Transverse colon (tissue), 4 donors: ENCODE results near the gene XXYLT1. TPM values are rescaled to one million over a fixed set of nuclear protein-coding genes. Genes with fewer than 3 reads are reported as not detected.
A peak's percentile ranks its signal among the peaks of the same experiment; 100 is the strongest.

Experiments
- DNase-seq: peaks from one replicate; pipeline ENCODE4 v3.0.0-alpha.2; 2019
- H3K27ac ChIP-seq, 4 donors: fragments of 200-600 bp; sonication (generic); 2 replicates each; pipeline ENCODE4 v1.5.1; 2016 to 2018; ENCODE audit warnings: inconsistent platforms in 4 of 4
- H3K27me3 ChIP-seq: fragments of 200-600 bp; sonication (generic); 2 replicates; pipeline ENCODE4 v1.5.1; 2017; ENCODE audit warnings: inconsistent platforms
- H3K36me3 ChIP-seq, 4 donors: fragments of 200-600 bp; sonication (generic); 2 replicates each; pipeline ENCODE4 v1.5.1; 2017 to 2019; ENCODE audit warnings: inconsistent platforms in 4 of 4
- H3K4me1 ChIP-seq, 4 donors: fragments of 200-600 bp; sonication (generic); 2 replicates each; pipeline ENCODE4 v1.5.1; 2017 to 2020; ENCODE audit warnings: inconsistent platforms in 4 of 4
- H3K4me3 ChIP-seq, 4 donors: fragments of 200-600 bp; sonication (generic); 1 replicate in 1 of 4; 2 replicates in 3 of 4; pipeline versions ENCODE4 v1.5.1 to v1.6.1; 2017 to 2019; ENCODE audit warnings: inconsistent platforms in 4 of 4
- H3K9me3 ChIP-seq, 2 donors: fragments of 200-600 bp; sonication (generic); 2 replicates each; pipeline ENCODE4 v1.5.1; 2017 to 2019; ENCODE audit warnings: inconsistent platforms in 2 of 2
- CTCF ChIP-seq, 5 experiments: fragments of 200-600 bp in 3 of 5; fragments of 450-650 bp in 2 of 5; sonication (generic) in 3 of 5; IDR thresholded peaks; 1 replicate in 2 of 5; 2 replicates in 3 of 5; pipeline ENCODE4 v1.5.1; 2016 to 2017; ENCODE audit warnings: antibody characterized with exemption in 5 of 5, inconsistent platforms in 3 of 5, mild to moderate bottlenecking in 2 of 5, moderate library complexity in 1 of 5
- EP300 ChIP-seq: sonication (generic); formaldehyde crosslinking; IDR thresholded peaks from one replicate; pipeline ENCODE4 v1.6.1; 2017; ENCODE audit warnings: antibody characterized with exemption, low read depth
- POLR2A ChIP-seq: fragments of 450-650 bp; IDR thresholded peaks from one replicate; pipeline ENCODE4 v1.6.1; 2016; ENCODE audit warnings: antibody characterized with exemption, mild to moderate bottlenecking, moderate library complexity
- POLR2AphosphoS5 ChIP-seq, 3 donors: sonication (generic); formaldehyde crosslinking; IDR thresholded peaks; one replicate each; pipeline ENCODE4 v1.6.1; 2016; ENCODE audit warnings: antibody characterized with exemption in 3 of 3
- WGBS, 2 donors: methylation state at CpG; one replicate each; pipeline ENCODE4 v1.1.5; 2018; ENCODE audit warnings: low coverage in 1 of 2; 5-methylcytosine and 5-hydroxymethylcytosine counted together
- in situ Hi-C, 4 donors: fragments of 200-750 bp; cut with MboI; loops; one replicate each; pipeline versions ENCODE4 v1.15.0 to v1.15.1; 2017; ENCODE audit warnings: low sequenced_read_pairs in 3 of 4, low pct_ligation_motif_present in 1 of 4, low pct_unique_long_range_greater_than_20kb in 1 of 4
- intact Hi-C: fragments of 100-400 bp; cut with DNase I; formaldehyde crosslinking; loops from one replicate; pipeline ENCODE4 v1.15.1; 2023; ENCODE audit warnings: low total_unique reads
- total RNA-seq, 4 donors: library from RNA; depleted of rRNA; stranded (reverse); fragments of >200 nt; gene quantifications; one replicate each; pipeline ENCODE4 v1.1.0, GENCODE V29; 2016

The XXYLT1 gene
- total RNA-seq, 4 donors from 2014 or later: 3.0 to 10.0 (median 5.9) TPM

- intact Hi-C loops: loop anchor here (1.0 to 10.0 kb wide), 3 partner anchors 16 to 99 kb away; no protein-coding TSS in a partner anchor
Measured at GRCh38 chr3:195155570-195156241, 115.3 kb downstream of the XXYLT1 start.

GRCh38 chr3:195154793-195155535 lies 116.0 kb downstream of the XXYLT1 start:
- Histone ChIP-seq H3K27ac (peak overlapping the region; percentile 80 to 89 (median 85)), H3K36me3 (no peaks in the 10 kb centered on the region), H3K4me3 (peak overlapping the region in 1 of 4 donors; percentile 3), H3K9me3 (no peaks in the 10 kb centered on the region), H3K27me3 (no peaks in the 10 kb centered on the region), H3K4me1 (peaks cover 44 to 72% (median 52%) of the 10 kb centered on the region in 4 donors)
- in situ Hi-C loops: no loop called here
- intact Hi-C loops: loop anchor here (2.0 to 10.0 kb wide), 2 partner anchors 72 to 100 kb away; no protein-coding TSS in a partner anchor
- TF ChIP-seq EP300 (no peak), POLR2AphosphoS5 (IDR thresholded peaks at IDR 0.05) (peak; percentile 40 to 75 (median 40))
- WGBS, 2 donors: 0 to 16% methylated on average over 1 to 16 of the region's 16 CpGs
- peak; percentile 82 for DNase-seq

More at GRCh38 chr3:195155570-195156241, 115.3 kb downstream of the XXYLT1 start:
- no peaks in the 10 kb centered on the region for H3K9me3 ChIP-seq
- peaks cover 52 to 74% (median 53%) of the 10 kb centered on the region in 4 donors for H3K4me1 ChIP-seq
- no peaks in the 10 kb centered on the region for H3K27me3 ChIP-seq
- peak overlapping the region; percentile 80 to 89 (median 85) for H3K27ac ChIP-seq
- 64 to 78% methylated on average over 10 to 17 of the region's 17 CpGs for WGBS, 2 donors
- in situ Hi-C loops: no loop called here
- no peaks in the 10 kb centered on the region for H3K36me3 ChIP-seq
- TF ChIP-seq CTCF (IDR thresholded peaks at IDR 0.05): no peak
- TF ChIP-seq EP300: no peak
- TF ChIP-seq POLR2A: no peak
- H3K4me3 ChIP-seq: peak overlapping the region in 1 of 4 donors; percentile 3
- DNase-seq: no peak

GRCh38 chr3:195154111-195154791 lies 116.7 kb downstream of the XXYLT1 start:
- no peak overlapping the region for H3K4me3 ChIP-seq
- intact Hi-C loops: loop anchor here (2.0 to 10.0 kb wide), 2 partner anchors 73 to 101 kb away; no protein-coding TSS in a partner anchor
- H3K9me3 ChIP-seq: no peaks in the 10 kb centered on the region
- in situ Hi-C loops: no loop called here
- H3K27ac ChIP-seq: peak overlapping the region; percentile 80 to 89 (median 85)
- H3K27me3 ChIP-seq: no peaks in the 10 kb centered on the region
- WGBS, 2 donors: 53 to 57% methylated on average over 8 to 16 of the region's 16 CpGs
- DNase-seq: no peak
- H3K4me1 ChIP-seq: peaks cover 44 to 72% (median 51%) of the 10 kb centered on the region in 4 donors
- no peaks in the 10 kb centered on the region for H3K36me3 ChIP-seq
- TF ChIP-seq EP300: no peak
- TF ChIP-seq CTCF (IDR thresholded peaks at IDR 0.05): no peak
- no peak for TF ChIP-seq POLR2A
- TF ChIP-seq POLR2AphosphoS5 (IDR thresholded peaks at IDR 0.05): no peak

GRCh38 chr3:195153653-195154052 lies 117.3 kb downstream of the XXYLT1 start:
- no peaks in the 10 kb centered on the region for H3K27me3 ChIP-seq
- no peaks in the 10 kb centered on the region for H3K9me3 ChIP-seq
- H3K4me3 ChIP-seq: no peak overlapping the region
- intact Hi-C loops (loop anchor here (2.0 to 10.0 kb wide), 2 partner anchors 73 to 101 kb away; no protein-coding TSS in a partner anchor), in situ Hi-C loops (no loop called here)
- H3K4me1 ChIP-seq: peaks cover 44 to 74% (median 51%) of the 10 kb centered on the region in 4 donors
- peak overlapping the region; percentile 80 to 89 (median 85) for H3K27ac ChIP-seq
- no peaks in the 10 kb centered on the region for H3K36me3 ChIP-seq
- TF ChIP-seq CTCF (IDR thresholded peaks at IDR 0.05) (no peak), EP300 (peak; percentile 33)
- no peak for DNase-seq
- WGBS, 2 donors: 76 to 81% methylated on average over 2 to 8 of the region's 8 CpGs
